ENCODE results near the gene HHAT.

HHAT gene

GRCh38 chr1:210669951-210670350 is 341.2 kb downstream of the HHAT start:
- Histone ChIP-seq H4K20me1 (ENCODE audit: insufficient read depth, low read length) (no peaks in the 10 kb centered on the region), H3K27me3 (ENCODE audit: insufficient read depth, low read length, poor library complexity) (no peaks in the 10 kb centered on the region), H3K4me3 (ENCODE audit: low read depth in 1 of 2, low read length in 2 of 2) (no peak overlapping the region), H3K36me3 (ENCODE audit: insufficient read depth, low read length) (no peaks in the 10 kb centered on the region), H3K27ac (ENCODE audit: low read length) (no peak overlapping the region), H3K79me2 (ENCODE audit: insufficient read depth, low read length) (no peaks in the 10 kb centered on the region), H3K4me1 (ENCODE audit: insufficient read depth, low read length) (no peaks in the 10 kb centered on the region), H3K4me2 (ENCODE audit: insufficient read depth, low read length) (no peak overlapping the region), H3K9ac (ENCODE audit: low read depth, low read length) (no peak overlapping the region), H2AFZ (ENCODE audit: low read depth, low read length) (no peak overlapping the region), H3K9me3 (ENCODE audit: insufficient read depth, low read length, severe bottlenecking) (no peaks in the 10 kb centered on the region)
- TF ChIP-seq EZH2 (IDR thresholded peaks at IDR 0.05; ENCODE audit: borderline replicate concordance, low read depth, low read length, severe bottlenecking) (no peak), CTCF (IDR thresholded peaks at IDR 0.05; ENCODE audit: borderline replicate concordance, extremely low read depth, low read length, poor library complexity, severe bottlenecking) (no peak)
- DNase-seq (no peak), ATAC-seq (ENCODE audit: insufficient read depth, low read depth) (no peak)

DNA sequence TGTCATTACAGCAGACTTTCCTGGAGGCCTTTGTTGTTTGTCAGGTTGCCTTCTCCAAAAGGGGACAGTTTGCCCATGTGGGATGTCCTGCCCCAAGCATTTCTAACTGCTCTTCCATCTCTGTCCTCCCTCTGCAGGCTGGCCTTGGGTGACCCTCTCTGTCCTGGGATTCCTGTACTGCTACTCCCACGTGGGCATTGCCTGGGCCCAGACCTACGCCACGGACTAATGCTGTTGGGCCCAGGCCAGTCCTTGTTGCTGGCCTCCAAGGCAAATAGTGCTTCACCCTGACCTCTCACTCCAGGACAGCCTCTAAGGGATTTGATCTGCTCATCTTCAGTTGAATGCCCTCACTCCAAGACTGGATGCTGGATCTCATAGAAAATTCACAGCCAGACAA is 345.4 kb downstream of the HHAT start:
- H3K79me2 ChIP-seq (ENCODE audit: insufficient read depth, low read length): no peaks in the 10 kb centered on the region

DNA sequence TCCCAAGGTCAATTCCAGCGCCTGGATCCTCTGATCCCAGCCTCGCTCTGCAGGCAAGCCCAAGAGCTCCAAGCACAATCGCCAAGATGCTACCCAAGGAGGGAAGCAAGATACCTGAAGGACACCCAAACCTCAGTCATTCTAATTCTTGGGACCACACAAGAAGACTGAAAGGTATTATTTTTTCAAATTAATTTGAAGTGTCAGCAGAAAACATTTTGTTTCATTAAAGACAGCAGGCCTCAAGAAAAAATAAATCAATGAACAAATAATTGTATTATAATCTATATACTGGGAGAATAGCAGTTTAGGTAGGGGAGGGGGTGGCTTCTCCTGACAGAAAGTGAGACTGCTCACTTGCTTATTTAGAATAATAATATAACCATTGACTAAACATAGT is 347.8 kb downstream of the HHAT start:
- Histone ChIP-seq H3K36me3 (ENCODE audit: insufficient read depth, low read length) (no peaks in the 10 kb centered on the region), H3K4me1 (ENCODE audit: insufficient read depth, low read length) (no peaks in the 10 kb centered on the region), H2AFZ (ENCODE audit: low read depth, low read length) (no peak overlapping the region), H3K27ac (ENCODE audit: low read length) (no peak overlapping the region), H3K9ac (ENCODE audit: low read depth, low read length) (no peak overlapping the region), H3K4me2 (ENCODE audit: insufficient read depth, low read length) (no peak overlapping the region), H4K20me1 (ENCODE audit: insufficient read depth, low read length) (no peaks in the 10 kb centered on the region), H3K79me2 (ENCODE audit: insufficient read depth, low read length) (no peaks in the 10 kb centered on the region), H3K4me3 (ENCODE audit: low read depth in 1 of 2, low read length in 2 of 2) (no peak overlapping the region), H3K9me3 (ENCODE audit: insufficient read depth, low read length, severe bottlenecking) (no peaks in the 10 kb centered on the region), H3K27me3 (ENCODE audit: insufficient read depth, low read length, poor library complexity) (no peaks in the 10 kb centered on the region)
- ATAC-seq (ENCODE audit: insufficient read depth, low read depth) (no peak), DNase-seq (no peak)
- TF ChIP-seq EZH2 (IDR thresholded peaks at IDR 0.05; ENCODE audit: borderline replicate concordance, low read depth, low read length, severe bottlenecking) (no peak), CTCF (IDR thresholded peaks at IDR 0.05; ENCODE audit: borderline replicate concordance, extremely low read depth, low read length, poor library complexity, severe bottlenecking) (no peak)

More for the DNA sequence above, 345.4 kb downstream of the HHAT start:
- no peak overlapping the region for H3K27ac ChIP-seq (ENCODE audit: low read length)
- TF ChIP-seq CTCF (IDR thresholded peaks at IDR 0.05; ENCODE audit: borderline replicate concordance, extremely low read depth, low read length, poor library complexity, severe bottlenecking) (no peak), EZH2 (IDR thresholded peaks at IDR 0.05; ENCODE audit: borderline replicate concordance, low read depth, low read length, severe bottlenecking) (no peak)
- no peaks in the 10 kb centered on the region for H3K9me3 ChIP-seq (ENCODE audit: insufficient read depth, low read length, severe bottlenecking)
- ATAC-seq (ENCODE audit: insufficient read depth, low read depth) (no peak), DNase-seq (no peak)
- no peak overlapping the region for H2AFZ ChIP-seq (ENCODE audit: low read depth, low read length)
- no peaks in the 10 kb centered on the region for H3K36me3 ChIP-seq (ENCODE audit: insufficient read depth, low read length)
- H3K27me3 ChIP-seq (ENCODE audit: insufficient read depth, low read length, poor library complexity): no peaks in the 10 kb centered on the region
- H4K20me1 ChIP-seq (ENCODE audit: insufficient read depth, low read length): no peaks in the 10 kb centered on the region
- H3K4me3 ChIP-seq (ENCODE audit: low read depth in 1 of 2, low read length in 2 of 2): no peak overlapping the region
- no peaks in the 10 kb centered on the region for H3K4me1 ChIP-seq (ENCODE audit: insufficient read depth, low read length)
- H3K4me2 ChIP-seq (ENCODE audit: insufficient read depth, low read length): no peak overlapping the region
- no peak overlapping the region for H3K9ac ChIP-seq (ENCODE audit: low read depth, low read length)

DNA sequence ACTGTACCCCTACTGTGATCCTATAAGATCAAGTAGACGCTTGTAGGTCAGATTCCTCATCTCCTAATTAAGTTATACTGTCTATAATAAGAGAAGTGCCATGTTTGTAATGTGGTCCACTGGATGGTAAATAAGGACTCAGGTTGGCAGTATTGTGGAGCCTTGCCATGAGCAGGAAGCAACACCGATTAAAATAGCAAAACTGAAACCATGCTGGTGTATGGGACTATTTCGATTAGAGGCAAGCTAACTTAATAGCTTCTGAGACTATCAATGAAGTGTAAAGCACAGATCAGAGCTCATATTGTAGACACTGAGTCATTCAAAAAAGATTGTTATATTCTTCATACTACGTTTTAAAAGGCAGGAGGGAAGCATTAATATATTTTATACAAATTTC is 348.8 kb downstream of the HHAT start:
- H3K4me3 ChIP-seq (ENCODE audit: low read depth in 1 of 2, low read length in 2 of 2): no peak overlapping the region
- no peak overlapping the region for H3K4me2 ChIP-seq (ENCODE audit: insufficient read depth, low read length)
- H3K27ac ChIP-seq (ENCODE audit: low read length): no peak overlapping the region
- no peaks in the 10 kb centered on the region for H3K36me3 ChIP-seq (ENCODE audit: insufficient read depth, low read length)
- no peak overlapping the region for H2AFZ ChIP-seq (ENCODE audit: low read depth, low read length)
- H3K9me3 ChIP-seq (ENCODE audit: insufficient read depth, low read length, severe bottlenecking): no peaks in the 10 kb centered on the region
- DNase-seq (no peak), ATAC-seq (ENCODE audit: insufficient read depth, low read depth) (no peak)
- TF ChIP-seq CTCF (IDR thresholded peaks at IDR 0.05; ENCODE audit: borderline replicate concordance, extremely low read depth, low read length, poor library complexity, severe bottlenecking): no peak
- TF ChIP-seq EZH2 (IDR thresholded peaks at IDR 0.05; ENCODE audit: borderline replicate concordance, low read depth, low read length, severe bottlenecking): no peak
- H3K4me1 ChIP-seq (ENCODE audit: insufficient read depth, low read length): no peaks in the 10 kb centered on the region
- H3K79me2 ChIP-seq (ENCODE audit: insufficient read depth, low read length): no peaks in the 10 kb centered on the region
- no peak overlapping the region for H3K9ac ChIP-seq (ENCODE audit: low read depth, low read length)
- H3K27me3 ChIP-seq (ENCODE audit: insufficient read depth, low read length, poor library complexity): no peaks in the 10 kb centered on the region
- H4K20me1 ChIP-seq (ENCODE audit: insufficient read depth, low read length): no peaks in the 10 kb centered on the region
